ENCODE data around the gene PPM1A. TPM values are rescaled to one million over a fixed set of nuclear protein-coding genes. Genes with fewer than 3 reads are reported as not detected.

PPM1A gene
- total RNA-seq, result 116 TPM
- long read RNA-seq, full-length matches to known transcripts, result 251 of 331 reads
- long read RNA-seq, partial matches to known transcripts, result 28 of 331 reads
- long read RNA-seq, other reads (novel, unspliced or antisense), result 52 of 331 reads

- intact Hi-C loops (cut with DNase I), result loop anchor here (5.0 kb wide), 2 partner anchors 157 to 247 kb away; partner anchors contain the start of gene PCNX4
- ATAC-seq (ENCODE audit: poor library complexity) (peak; percentile 93), DNase-seq (peak; percentile 98)
These were observed at the start of gene PPM1A for GRCh38 chr14:60248697-60249318. PPM1A (plus strand) TSS chr14:60249221; CDS start chr14:60282704, 33,483 bp downstream.

DNA sequence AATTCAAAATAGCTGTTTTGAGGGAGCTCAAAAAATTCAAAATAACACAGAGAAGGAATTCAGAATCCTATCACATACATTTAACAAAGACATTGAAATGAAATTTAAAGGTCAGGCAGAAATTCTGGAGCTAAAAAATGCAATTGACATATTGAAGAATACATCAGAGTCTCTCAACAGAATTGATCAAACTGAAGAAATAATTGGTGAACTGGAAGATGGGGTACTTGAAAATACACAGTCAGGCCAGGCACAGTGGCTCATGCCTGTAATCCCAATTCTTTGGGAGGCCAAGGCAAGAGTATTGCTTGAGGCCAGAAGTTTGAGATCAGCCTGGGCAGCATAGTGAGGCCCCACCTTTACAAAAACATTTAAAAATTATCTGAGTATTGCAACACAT lies 49.7 kb upstream of the PPM1A start:
- intact Hi-C loops (cut with DNase I), result loop anchor here (10.0 kb wide), 1 partner anchor 365 kb away; no protein-coding TSS in a partner anchor
- DNase-seq (no peak), ATAC-seq (ENCODE audit: poor library complexity) (no peak)

DNA sequence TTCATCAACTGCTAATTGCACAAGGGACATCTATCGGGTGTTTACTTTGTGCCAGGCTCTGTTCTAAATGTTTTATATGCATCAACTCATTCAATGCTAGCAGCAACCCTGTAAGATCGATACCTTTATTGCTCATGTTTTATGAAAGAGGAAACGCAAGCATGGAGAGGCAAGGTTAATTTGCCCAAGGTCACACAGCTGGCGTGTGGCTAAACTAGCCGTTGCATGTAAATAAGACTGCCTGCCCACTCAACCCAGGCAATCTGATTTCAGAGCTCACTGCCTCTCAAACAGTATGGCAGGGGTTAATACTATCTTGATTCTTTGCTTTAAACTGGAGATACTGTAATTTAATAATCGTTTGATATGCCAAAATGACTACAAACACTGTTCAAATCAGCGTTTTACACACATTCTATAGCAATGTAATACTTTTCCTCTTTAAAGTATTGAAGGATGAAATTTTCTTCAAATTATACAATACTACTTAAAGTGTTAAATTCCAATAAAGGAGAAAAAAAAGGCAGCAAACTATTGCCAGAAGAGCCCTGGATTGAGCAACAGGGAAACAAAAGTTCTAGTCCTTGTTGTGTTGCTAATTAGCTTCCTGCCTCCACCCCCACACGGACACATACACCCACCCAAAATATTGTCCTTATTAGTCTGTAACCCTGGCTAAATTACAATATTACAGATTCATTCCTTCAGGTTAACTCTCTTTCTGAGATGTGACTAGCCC lies 44.7 kb upstream of the PPM1A start:
- intact Hi-C loops (cut with DNase I), result no loop called here
- ATAC-seq (ENCODE audit: poor library complexity) (peak; percentile 51), DNase-seq (no peak)

DNA sequence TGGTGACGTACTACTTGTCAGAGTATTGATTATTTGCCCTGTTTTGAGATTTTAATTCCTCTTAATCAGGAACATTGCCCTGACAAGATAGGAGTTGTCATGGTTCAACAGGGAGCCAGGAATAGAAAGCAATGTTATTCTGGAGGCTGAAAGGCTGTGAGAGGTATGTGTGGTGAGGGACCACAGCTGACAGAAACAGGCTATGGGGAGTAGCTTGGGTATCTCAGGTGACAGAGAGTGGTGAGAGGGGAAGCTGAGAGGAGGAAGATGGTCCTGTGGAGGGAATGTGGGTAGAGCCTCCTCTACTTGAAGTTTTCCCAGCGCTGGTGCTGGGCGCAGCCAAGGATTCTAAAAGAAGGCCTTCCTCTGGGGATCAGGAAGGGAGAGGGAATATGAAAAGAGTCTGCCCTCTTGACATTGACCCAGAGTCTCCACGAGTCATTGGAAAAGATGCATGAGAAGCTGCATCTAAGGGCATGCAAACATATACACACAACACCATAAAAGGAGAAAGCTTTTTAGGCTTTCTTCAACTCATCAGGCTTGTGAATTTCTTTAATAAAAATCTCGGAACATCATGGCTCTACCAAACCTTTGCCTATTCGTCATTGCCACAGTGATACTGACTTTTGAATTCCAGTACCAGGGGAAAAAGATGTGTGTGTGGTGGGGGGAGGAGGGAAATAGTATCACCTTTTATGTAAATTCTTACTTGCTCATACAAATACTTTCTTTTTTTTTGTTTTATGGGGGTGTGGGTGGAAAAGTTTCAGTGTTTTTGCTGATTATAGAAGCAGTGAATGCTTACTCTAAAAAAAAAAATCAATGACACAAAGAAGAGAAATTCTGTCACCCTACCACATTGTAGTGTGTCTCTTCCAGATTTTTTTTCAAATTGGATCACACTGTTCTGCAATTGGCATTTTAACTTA lies 43.9 kb upstream of the PPM1A start:
- ATAC-seq (ENCODE audit: poor library complexity) (peak; percentile 64), DNase-seq (no peak)
- intact Hi-C loops (cut with DNase I), result no loop called here

GRCh38 chr14:60206249-60206670 lies 42.8 kb upstream of the PPM1A start:
- DNase-seq (no peak), ATAC-seq (ENCODE audit: poor library complexity) (no peak)
- intact Hi-C loops (cut with DNase I), result no loop called here

GRCh38 chr14:60206837-60207533 lies 42.0 kb upstream of the PPM1A start:
- DNase-seq (no peak), ATAC-seq (ENCODE audit: poor library complexity) (no peak)
- intact Hi-C loops (cut with DNase I), result no loop called here

DNA sequence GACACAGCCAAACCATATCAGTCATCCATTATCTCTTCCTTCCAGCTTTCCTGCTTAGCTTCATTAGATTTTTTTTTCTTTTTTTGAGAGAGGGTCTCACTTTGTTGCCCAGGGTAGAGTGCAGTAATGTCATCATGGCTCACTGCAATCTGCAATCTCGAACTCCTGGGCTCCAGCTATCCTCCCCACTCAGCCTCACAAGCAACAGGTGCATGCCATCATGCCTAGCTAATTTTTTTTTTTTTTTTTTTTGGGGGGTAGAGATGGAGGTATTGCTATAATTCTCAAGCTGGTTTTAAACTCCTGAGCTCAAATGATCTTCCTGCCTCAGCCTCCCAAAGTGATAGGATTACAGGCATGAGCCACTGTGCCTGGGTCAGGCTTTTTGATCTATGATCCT lies 38.3 kb upstream of the PPM1A start:
- DNase-seq (no peak), ATAC-seq (ENCODE audit: poor library complexity) (no peak)
- intact Hi-C loops (cut with DNase I), result no loop called here

- no peak for ATAC-seq (ENCODE audit: poor library complexity)
- no peak for DNase-seq
- intact Hi-C loops (cut with DNase I), result no loop called here
These were observed 37.9 kb upstream of the PPM1A start for GRCh38 chr14:60211153-60211552.

GRCh38 chr14:60212503-60213371 lies 36.3 kb upstream of the PPM1A start:
- ATAC-seq (ENCODE audit: poor library complexity), result no peak
- intact Hi-C loops (cut with DNase I), result no loop called here
- no peak for DNase-seq

- ATAC-seq (ENCODE audit: poor library complexity), result no peak
These were observed 35.0 kb upstream of the PPM1A start for GRCh38 chr14:60214003-60214402.

DNA sequence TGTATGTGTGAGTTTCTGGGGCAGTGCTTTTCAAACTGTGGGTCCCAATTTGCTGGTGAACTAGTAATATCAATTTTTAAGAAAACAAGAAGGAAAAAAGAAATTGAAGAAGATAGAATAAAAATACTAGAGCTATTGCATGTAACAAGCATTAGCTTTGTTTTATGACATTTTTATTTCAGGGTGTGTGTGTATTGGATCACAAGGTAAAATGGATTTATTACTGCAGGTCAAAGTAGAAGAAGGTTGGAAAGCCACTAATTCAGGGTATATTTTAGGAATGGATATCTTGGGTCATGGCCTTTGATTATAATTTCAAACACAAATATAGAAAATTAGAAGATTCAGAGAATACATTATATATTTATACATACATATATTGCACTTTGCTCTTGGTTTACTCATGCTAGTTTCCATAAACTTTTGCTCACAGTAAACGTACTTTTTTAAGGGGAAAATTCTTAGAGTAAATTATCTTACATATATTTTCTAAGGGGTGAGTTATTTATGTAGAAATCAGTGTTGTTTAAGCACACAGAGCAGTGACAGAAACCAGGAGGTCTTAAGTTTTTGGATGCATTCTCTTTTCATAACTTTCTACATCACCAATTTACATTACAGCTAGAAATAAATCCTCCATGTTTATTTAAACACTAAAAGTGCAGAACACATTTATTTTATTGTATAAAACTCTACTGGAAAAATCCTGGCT lies 34.5 kb upstream of the PPM1A start:
- intact Hi-C loops (cut with DNase I), result no loop called here
- no peak for ATAC-seq (ENCODE audit: poor library complexity)
- no peak for DNase-seq

More at GRCh38 chr14:60214003-60214402, 35.0 kb upstream of the PPM1A start:
- intact Hi-C loops (cut with DNase I), result no loop called here
- DNase-seq, result no peak

DNA sequence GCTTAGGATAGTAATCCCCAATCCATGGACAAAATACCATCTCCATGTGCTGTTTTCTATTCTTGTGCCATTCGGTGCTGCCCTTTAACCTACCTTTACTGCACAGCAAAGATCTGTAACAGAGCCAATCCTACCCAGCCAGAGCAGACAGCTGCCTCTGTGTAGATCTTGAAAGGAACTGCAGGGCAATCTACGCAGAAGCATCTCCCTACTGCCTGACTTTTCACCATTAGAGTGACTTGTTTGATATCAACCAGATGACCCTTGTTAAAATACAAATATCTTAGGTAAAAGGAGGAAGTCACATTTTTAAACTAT lies 33.9 kb upstream of the PPM1A start:
- intact Hi-C loops (cut with DNase I), result no loop called here
- no peak for DNase-seq
- ATAC-seq (ENCODE audit: poor library complexity), result peak; percentile 77

GRCh38 chr14:60215520-60216420 lies 33.3 kb upstream of the PPM1A start:
- no peak for ATAC-seq (ENCODE audit: poor library complexity)
- no peak for DNase-seq
- intact Hi-C loops (cut with DNase I), result no loop called here

DNA sequence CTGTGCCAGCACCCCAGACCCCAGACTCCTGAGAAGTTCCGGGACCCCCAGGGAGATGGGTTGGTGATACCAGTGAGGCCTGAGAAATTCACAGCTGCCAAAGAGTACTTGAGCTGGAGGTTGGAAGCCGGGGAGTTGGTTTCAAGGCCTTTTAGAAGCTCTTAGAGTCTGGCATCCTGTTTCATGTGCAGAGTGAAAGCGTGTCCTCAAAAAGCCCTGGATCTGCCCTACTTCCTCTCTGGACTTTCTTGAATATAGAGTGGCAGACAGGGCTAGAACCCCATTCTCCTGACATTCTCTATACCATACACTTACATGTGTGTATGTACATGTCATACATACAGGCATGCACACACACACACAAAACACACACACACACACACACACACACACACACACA lies 31.3 kb upstream of the PPM1A start:
- DNase-seq, result no peak
- ATAC-seq (ENCODE audit: poor library complexity), result peak; percentile 38
- intact Hi-C loops (cut with DNase I), result no loop called here

GRCh38 chr14:60220084-60220483 lies 28.9 kb upstream of the PPM1A start:
- no peak for DNase-seq
- ATAC-seq (ENCODE audit: poor library complexity), result no peak
- intact Hi-C loops (cut with DNase I), result no loop called here

DNA sequence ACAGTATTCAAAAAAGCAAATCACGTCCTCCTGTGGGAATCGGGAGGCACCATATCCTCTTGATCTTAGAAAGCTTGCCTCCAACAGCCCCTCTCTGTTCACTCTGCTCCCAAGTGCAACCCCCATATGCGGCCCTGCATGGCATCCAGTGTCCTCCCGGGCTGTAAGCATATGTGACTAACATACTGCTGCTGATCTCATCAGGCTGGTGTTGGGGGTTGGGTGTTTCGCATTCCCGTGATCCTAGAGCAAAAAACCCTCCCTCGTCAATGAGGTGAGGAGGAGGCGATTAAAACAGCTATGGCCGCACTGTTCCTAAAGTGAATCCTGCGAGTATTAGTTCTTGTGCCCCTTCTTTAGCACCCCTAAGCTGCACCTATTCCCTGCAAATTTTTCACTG lies 28.1 kb upstream of the PPM1A start:
- ATAC-seq (ENCODE audit: poor library complexity) (no peak), DNase-seq (no peak)
- intact Hi-C loops (cut with DNase I), result no loop called here
